ENCODE measurements around the gene RPS6KA5.
"Not testable (repeated sequence)": the region's sequence is repeated elsewhere in the genome, so short reads cannot be mapped to it uniquely, and the experiment has no call there.

The RPS6KA5 gene

GRCh38 chr14:90870950-90871604, 189.4 kb downstream of the RPS6KA5 start:
- no peak for DNase-seq (ENCODE audit: low read depth)

- no peak for DNase-seq (ENCODE audit: low read depth)
Observed at GRCh38 chr14:90867501-90867900, 192.9 kb downstream of the RPS6KA5 start.

- DNase-seq (ENCODE audit: low read depth) = no peak
Observed at GRCh38 chr14:90866833-90867232, 193.6 kb downstream of the RPS6KA5 start.

GRCh38 chr14:90864741-90865140, 195.7 kb downstream of the RPS6KA5 start:
- DNase-seq (ENCODE audit: low read depth) = no peak

- DNase-seq (ENCODE audit: low read depth) = no peak
Observed at GRCh38 chr14:90858511-90858910, 201.9 kb downstream of the RPS6KA5 start.

- DNase-seq (ENCODE audit: low read depth) = no peak
Observed at GRCh38 chr14:90857866-90858265, 202.6 kb downstream of the RPS6KA5 start.

- DNase-seq (ENCODE audit: low read depth) = not testable (repeated sequence)
Observed at GRCh38 chr14:90856115-90856514, 204.3 kb downstream of the RPS6KA5 start.

GRCh38 chr14:90853116-90853515, 207.3 kb downstream of the RPS6KA5 start:
- DNase-seq (ENCODE audit: low read depth) = no peak

- DNase-seq (ENCODE audit: low read depth) = no peak
Observed at GRCh38 chr14:90851327-90852036, 209.0 kb downstream of the RPS6KA5 start.

- DNase-seq (ENCODE audit: low read depth) = no peak
Observed at GRCh38 chr14:90850487-90850886, 210.0 kb downstream of the RPS6KA5 start.

- DNase-seq (ENCODE audit: low read depth) = no peak
Observed at GRCh38 chr14:90849787-90850444, 210.5 kb downstream of the RPS6KA5 start.

GRCh38 chr14:90848944-90849731, 211.3 kb downstream of the RPS6KA5 start:
- no peak for DNase-seq (ENCODE audit: low read depth)

- DNase-seq (ENCODE audit: low read depth) = no peak
Observed at GRCh38 chr14:90846511-90846910, 213.9 kb downstream of the RPS6KA5 start.

GRCh38 chr14:90844321-90844720, 216.1 kb downstream of the RPS6KA5 start:
- DNase-seq (ENCODE audit: low read depth) = no peak

- DNase-seq (ENCODE audit: low read depth) = no peak
Observed at GRCh38 chr14:90842726-90843125, 217.7 kb downstream of the RPS6KA5 start.

GRCh38 chr14:90840667-90841066, 219.8 kb downstream of the RPS6KA5 start:
- DNase-seq (ENCODE audit: low read depth) = not testable (repeated sequence)

- no peak for DNase-seq (ENCODE audit: low read depth)
Observed at GRCh38 chr14:90839889-90840266, 220.6 kb downstream of the RPS6KA5 start.

- peak; percentile 62 for DNase-seq (ENCODE audit: low read depth)
Observed at GRCh38 chr14:90839024-90839888, 221.2 kb downstream of the RPS6KA5 start.

- DNase-seq (ENCODE audit: low read depth) = not testable (repeated sequence)
Observed at GRCh38 chr14:90838531-90838930, 221.9 kb downstream of the RPS6KA5 start.

GRCh38 chr14:90837355-90837754, 223.1 kb downstream of the RPS6KA5 start:
- no peak for DNase-seq (ENCODE audit: low read depth)

- DNase-seq (ENCODE audit: low read depth) = no peak
Observed at GRCh38 chr14:90836692-90837063, 223.8 kb downstream of the RPS6KA5 start.
